PC-3 (cell line): Measurements from ENCODE around the gene LIPA.

Experiments used
- CTCF ChIP-seq: fragments of 300-600 bp; sonication (generic); conservative IDR thresholded peaks from 2 replicates; pipeline ENCODE4 v1.5.1; 2017; ENCODE audit warnings: antibody characterized with exemption, low read depth, mild to moderate bottlenecking, low read length
- EZH2 ChIP-seq: fragments of 300-600 bp; sonication (generic); IDR thresholded peaks from one replicate; pipeline ENCODE4 v1.6.1; 2017; ENCODE audit warnings: antibody characterized with exemption, mild to moderate bottlenecking, low read length; ENCODE audit not compliant: unreplicated experiment
- EZH2phosphoT487 ChIP-seq: fragments of 300-600 bp; sonication (generic); IDR thresholded peaks from 2 replicates; pipeline ENCODE4 v1.6.1; 2018; ENCODE audit warnings: mild to moderate bottlenecking, antibody characterized with exemption, low read length, borderline replicate concordance

- TF ChIP-seq CTCF (no peak), EZH2phosphoT487 (no peak), EZH2 (no peak)
Measured at GRCh38 chr10:89299031-89299430, 47.5 kb upstream of the LIPA start.
